NT2/D1 (cell line): ENCODE measurements around the gene ATL1.

Experiments
- SUZ12 ChIP-seq: IDR thresholded peaks from 2 replicates; pipeline ENCODE4 v1.6.1; 2011; ENCODE audit not compliant: insufficient read length, insufficient read depth; ENCODE audit errors: extremely low read depth
- YY1 ChIP-seq: IDR thresholded peaks from 2 replicates; pipeline ENCODE4 v1.6.1; 2011; ENCODE audit not compliant: insufficient read length, insufficient read depth
- ZNF274 ChIP-seq: IDR thresholded peaks from 2 replicates; pipeline ENCODE4 v1.6.1; 2011; ENCODE audit warnings: mild to moderate bottlenecking, low read depth, low read length

GRCh38 chr14:50635141-50635540 is 75.2 kb downstream of the ATL1 start:
- TF ChIP-seq YY1 (no peak), ZNF274 (no peak), SUZ12 (no peak)
